HG02852 (cell line): ENCODE measurements around the gene RAP2A.

Source experiments
- ATAC-seq: cut with Tn5 transposase; IDR thresholded peaks from one replicate; pipeline ENCODE4 v1.9.1; 2021; ENCODE audit warnings: mild to moderate bottlenecking, moderate library complexity; ENCODE audit not compliant: unreplicated experiment

Gene RAP2A

GRCh38 chr13:97492684-97493371 lies 58.9 kb downstream of the RAP2A start:
- ATAC-seq: no peak

GRCh38 chr13:97493456-97493855 lies 59.5 kb downstream of the RAP2A start:
- no peak for ATAC-seq

GRCh38 chr13:97495678-97496077 lies 61.7 kb downstream of the RAP2A start:
- ATAC-seq: no peak

- ATAC-seq: no peak
These were observed 62.5 kb downstream of the RAP2A start for GRCh38 chr13:97496511-97496910.

GRCh38 chr13:97497400-97497799 lies 63.4 kb downstream of the RAP2A start:
- ATAC-seq: no peak

- ATAC-seq: no peak
These were observed 64.5 kb downstream of the RAP2A start for GRCh38 chr13:97498419-97498818.

- ATAC-seq: no peak
These were observed 65.2 kb downstream of the RAP2A start for GRCh38 chr13:97499181-97499580.

GRCh38 chr13:97502181-97502580 lies 68.2 kb downstream of the RAP2A start:
- ATAC-seq: no peak

- no peak for ATAC-seq
These were observed 68.7 kb downstream of the RAP2A start for GRCh38 chr13:97502706-97503105.

- ATAC-seq: no peak
These were observed 71.0 kb downstream of the RAP2A start for GRCh38 chr13:97505017-97505416.

- ATAC-seq: no peak
These were observed 72.5 kb downstream of the RAP2A start for GRCh38 chr13:97506511-97506910.

GRCh38 chr13:97512732-97513131 lies 78.8 kb downstream of the RAP2A start:
- ATAC-seq: no peak

GRCh38 chr13:97515643-97516042 lies 81.7 kb downstream of the RAP2A start:
- ATAC-seq: no peak

- ATAC-seq: no peak
These were observed 84.0 kb downstream of the RAP2A start for GRCh38 chr13:97517967-97518366.
